GM12891 (cell line): ENCODE results near the gene MRPS12.

ENCODE experiments used
- POLR2A ChIP-seq: IDR thresholded peaks from 2 replicates; pipeline ENCODE4 v1.6.1; 2011; ENCODE audit warnings: low read depth, low read length, control low read depth
- POLR2AphosphoS5 ChIP-seq: IDR thresholded peaks from 2 replicates; pipeline ENCODE4 v1.6.1; 2011; ENCODE audit warnings: low read depth, low read length, control low read depth
- SPI1 ChIP-seq: IDR thresholded peaks from 2 replicates; pipeline ENCODE4 v1.6.1; 2011; ENCODE audit warnings: low read depth, low read length, control low read depth
- TAF1 ChIP-seq: IDR thresholded peaks from 2 replicates; pipeline ENCODE4 v1.6.1; 2011; ENCODE audit warnings: low read depth, low read length, control low read depth

- TF ChIP-seq POLR2AphosphoS5 (no peak), POLR2A (no peak), TAF1 (no peak), SPI1 (no peak)
Observed at GRCh38 chr19:38892841-38893240, 37.9 kb upstream of the MRPS12 start.
